NOMO-1 (cell line): Measurements from ENCODE around the gene KDM2B.
A peak's percentile ranks its signal among the peaks of the same experiment; 100 is the strongest.

ENCODE experiments used
- DNase-seq, 2 experiments: peaks; one replicate each; lab custom pipeline; 2025; ENCODE audit not compliant: unreplicated experiment in 2 of 2; lab: John Stamatoyannopoulos, UW

KDM2B gene

DNA sequence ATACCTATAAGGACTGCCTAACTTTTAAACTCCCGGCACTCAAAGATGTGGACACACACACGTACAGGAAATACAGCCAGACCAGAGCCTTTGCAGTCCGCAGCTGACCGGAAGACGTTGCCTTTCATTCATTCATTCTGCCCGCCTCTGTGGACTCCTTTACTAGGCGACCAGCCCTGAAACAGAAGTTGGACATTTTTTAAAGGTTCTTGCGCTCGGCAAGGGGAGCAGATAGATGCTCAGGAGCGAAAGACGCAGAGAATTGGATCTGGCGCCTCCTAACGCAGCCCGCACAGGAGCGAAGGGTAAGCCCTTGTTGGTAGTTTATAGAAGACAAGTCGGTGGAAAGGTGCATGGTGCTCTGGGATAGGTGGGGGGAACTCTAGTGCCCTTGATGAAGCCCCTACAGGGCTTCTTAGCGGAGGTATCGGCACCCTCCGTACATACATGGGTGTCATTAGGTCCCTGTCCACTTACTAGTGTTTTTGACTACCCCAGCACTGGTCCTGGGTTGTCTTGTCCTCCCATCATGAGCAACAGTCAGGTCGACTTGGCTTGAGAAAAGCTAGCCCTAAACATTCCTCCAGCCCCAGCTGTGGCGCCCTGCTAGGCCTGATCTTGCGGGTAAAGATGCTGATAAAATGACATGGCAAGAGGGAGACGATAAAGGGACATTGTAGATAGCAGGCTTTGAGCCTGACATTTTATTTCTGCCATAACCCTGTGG is at the start of gene KDM2B:
KDM2B (minus strand) TSS at position 65 of the 727 bp plus-strand sequence. CDS start 112 bp downstream, outside the sequence.
- DNase-seq = no peak

DNA sequence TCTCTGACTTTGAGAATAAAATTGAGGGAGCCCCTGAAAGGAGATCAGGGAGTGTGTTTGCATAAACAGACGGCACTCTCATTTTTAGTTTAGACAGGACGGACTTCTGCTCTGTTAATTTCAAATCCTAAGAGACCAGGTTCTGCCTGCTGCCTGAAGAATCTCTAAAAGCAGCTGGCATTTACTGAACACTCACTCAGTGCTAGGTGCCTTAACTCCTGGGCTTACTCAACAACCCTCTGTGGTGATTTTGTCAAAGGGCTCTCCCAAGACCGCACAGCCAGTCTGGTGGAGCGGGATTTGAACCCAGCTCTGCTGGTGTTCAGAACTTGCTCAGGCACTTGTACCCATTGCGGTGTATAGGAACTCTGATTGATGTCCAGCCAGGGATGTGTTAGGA is 47.7 kb upstream of the KDM2B start:
- no peak for DNase-seq

DNA sequence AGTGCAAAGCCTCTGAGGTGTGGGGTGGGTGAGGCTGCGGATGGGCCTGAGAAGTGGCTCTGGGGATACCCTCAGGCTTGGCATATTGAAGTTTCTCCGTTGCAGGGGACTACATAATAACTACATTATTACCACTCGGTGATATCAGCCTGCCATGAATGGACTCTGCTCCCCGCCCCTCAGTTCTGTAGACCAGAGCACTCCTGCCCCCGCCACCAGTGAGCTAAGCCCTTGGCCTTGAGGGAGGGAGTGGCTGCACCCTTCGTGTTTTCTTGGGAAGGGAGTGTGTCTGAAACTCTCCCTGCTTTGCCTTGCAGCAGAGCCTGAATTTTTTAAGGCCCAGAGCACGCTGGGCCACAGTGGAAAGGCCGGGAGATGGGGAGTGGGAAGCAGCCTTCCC is 47.2 kb upstream of the KDM2B start:
- no peak for DNase-seq

DNA sequence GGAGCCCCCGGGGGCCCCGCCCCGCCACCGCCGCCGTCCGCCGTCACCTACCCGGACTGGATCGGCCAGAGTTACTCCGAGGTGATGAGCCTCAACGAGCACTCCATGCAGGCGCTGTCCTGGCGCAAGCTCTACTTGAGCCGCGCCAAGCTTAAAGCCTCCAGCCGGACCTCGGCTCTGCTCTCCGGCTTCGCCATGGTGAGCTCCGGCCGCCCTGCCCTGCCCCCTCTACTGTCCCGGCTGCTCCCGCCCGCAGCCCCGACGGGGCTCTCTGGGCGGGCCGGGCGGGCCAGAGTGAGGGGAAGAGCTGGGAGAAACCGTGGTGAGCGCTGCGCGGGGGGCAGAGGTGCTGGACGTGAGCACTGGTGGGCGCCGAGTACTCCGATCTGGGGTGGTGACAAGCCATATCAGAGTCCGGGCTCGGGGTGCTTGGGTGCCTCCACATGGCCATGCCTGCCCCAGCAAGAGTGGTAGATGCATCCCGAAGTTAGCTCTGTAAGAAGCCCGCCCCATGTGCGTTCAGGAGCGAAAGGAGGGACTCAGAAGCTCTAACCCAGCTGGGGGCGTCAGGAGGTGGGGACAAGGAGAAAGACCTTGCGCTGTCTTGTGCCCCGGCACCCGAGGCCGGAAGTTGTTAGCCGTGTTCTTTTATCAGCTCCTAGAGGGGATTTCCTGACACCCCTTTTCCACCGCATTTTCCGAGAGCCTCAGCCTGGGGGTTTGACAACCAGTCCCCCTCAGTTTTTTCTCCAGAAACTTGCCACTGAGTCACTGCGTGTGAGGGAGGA is 46.2 kb upstream of the KDM2B start:
- peak; percentile 29 to 69 for DNase-seq

DNA sequence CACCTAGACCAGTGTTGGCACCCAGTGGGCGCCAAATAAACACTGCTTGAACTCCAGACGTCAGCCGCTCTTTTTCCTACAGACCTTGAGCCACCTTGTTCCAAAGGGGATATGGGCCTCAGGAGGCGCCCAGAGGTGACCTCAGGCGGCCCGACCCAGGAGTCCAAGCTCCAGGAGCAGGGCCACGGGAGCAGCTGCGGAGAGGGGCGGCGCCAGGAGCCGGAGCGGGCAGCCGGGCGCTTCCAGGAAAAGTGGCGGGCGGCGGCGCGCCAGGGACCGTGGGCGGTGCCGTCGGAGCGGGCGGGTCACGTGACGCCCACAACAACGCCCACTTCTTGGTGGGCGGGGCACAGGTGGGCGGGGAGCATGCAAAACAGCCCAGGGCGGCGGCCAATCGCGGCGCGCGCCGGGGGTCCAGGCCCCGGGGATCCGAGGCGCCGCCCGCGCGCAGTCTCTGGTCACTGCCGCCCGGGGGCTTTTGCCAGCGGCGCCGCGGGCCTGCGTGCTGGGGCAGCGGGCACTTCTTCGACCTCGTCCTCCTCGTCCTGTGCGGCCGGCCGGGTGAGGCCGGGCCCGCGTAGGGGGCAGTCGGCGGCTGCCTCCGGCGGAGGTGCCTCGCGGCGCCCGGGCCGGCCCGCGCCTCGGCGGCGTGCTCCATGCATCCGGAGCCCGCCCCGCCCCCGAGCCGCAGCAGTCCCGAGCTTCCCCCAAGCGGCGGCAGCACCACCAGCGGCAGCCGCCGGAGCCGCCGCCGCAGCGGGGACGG is 45.4 kb upstream of the KDM2B start, which contains the start of gene ORAI1:
ORAI1 (plus strand) TSS at position 444 of the 766 bp plus-strand sequence.
- DNase-seq = peak; percentile 83 to 93

DNA sequence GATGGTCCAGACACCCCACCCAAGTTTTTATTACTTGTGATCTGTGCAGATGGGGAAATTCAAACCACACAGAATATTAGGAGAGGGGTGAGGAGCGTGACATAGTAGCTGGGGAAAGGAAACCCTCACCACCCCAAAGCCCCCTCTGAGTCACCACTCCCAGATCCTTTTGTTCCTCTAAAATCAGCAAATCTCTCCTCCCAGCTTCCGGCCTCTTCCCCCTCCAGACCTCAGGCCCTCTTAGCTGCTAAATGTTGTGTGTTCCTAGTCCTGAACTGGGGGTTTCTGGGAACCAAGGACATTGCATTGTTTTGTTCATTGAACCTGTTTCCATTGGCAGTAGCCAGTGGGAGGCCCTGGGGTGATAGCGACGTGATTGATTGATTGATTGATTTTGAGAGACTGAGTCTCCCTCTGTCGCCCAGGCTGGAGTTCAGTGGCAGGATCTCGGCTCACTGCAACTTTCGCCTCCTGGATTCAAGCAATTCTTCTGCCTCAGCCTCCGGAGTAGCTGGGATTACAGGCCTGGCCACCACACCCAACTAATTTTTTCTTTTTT is 39.6 kb upstream of the KDM2B start:
- DNase-seq = no peak

DNA sequence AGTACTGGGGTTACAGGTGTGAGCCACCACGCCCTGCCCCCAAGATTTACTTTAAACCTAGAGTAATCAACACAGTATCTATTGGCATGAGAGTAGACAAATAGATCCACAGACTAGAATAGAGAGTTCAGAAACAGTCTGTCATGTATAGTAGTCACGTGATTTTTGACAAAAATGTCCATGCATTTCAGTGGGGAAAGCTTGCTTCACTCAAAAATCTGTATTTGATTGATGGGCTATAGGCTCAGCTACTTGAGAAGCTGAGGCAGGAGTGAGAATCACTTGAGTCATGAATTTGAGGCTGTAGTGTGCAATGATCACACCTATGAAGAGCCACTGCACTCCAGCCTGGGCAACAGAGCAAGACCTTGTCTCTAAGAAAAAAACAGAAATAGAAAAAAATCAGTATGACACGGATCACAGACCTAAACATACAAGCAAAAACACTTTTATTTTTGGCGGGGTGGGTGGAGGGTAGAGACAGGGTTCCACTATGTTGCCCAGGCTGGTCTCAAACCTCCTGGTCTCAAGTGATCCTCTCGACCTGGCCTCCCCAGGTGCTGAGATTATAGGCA is 37.9 kb upstream of the KDM2B start:
- no peak for DNase-seq

DNA sequence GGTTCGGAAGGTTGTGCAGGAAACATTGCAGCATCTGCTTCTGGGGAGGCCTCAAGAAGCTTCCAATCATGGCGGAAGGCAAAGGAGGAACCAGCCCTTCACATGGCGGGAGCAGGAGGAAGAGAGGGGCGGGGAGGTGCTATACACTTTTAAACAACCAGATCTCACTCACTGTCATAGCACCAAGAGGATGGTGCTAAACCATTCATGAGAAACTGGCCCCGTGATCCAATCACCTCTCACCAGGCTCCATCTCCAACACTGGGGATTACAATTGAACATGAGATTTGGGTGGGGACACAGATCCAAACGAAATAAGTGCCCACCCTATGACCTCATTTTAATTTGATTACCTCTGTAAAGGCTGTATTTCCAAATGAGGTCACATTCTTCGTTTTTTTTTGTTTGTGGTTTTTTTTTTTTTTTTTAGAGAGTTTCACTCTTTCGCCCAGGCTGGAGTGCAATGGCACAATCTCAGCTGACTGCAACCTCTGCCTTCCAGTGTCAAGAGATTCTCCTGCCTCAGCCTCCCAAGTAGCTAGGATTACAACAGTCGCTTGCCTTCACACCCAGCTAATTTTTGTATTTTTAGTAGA is 34.1 kb upstream of the KDM2B start:
- DNase-seq = no peak

DNA sequence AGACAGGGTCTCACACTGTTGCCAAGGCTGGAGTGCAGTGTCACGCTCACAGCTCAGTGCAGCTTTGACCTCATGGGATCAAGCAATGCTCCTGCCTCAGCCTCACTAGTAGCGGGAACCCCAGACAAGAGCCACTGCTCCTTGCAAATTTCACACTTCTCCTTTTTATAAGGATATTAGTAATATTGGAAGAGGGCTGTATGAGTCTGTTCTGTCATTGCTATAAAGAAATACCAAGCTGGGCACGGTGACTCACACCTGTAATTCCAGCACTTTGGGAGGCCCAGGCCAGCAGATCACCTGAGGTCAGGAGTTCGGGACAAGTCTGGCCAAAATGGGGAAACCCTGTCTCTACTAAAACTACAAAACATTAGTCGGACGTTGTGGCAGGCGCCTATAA is 32.6 kb upstream of the KDM2B start:
- DNase-seq = no peak

DNA sequence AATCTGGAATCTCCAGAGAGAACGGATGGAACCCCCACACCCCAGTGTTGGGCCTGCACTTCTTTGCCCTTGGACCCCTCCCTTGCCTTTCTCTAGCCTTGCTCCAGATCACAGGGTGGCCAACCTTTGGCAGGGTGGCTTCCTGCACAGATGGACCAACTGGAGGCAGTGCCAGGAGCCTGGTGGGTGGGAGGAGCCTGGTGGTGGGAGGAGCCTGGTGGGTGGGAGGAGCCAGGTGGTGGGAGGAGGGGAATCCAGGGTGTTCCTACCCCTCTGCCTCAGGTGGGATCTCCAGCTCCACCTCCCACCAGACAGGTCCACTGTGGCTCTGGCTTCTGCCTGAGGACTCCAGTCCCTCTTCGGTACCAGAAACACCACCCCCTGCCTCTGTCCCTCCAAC is 30.5 kb upstream of the KDM2B start:
- DNase-seq = no peak

DNA sequence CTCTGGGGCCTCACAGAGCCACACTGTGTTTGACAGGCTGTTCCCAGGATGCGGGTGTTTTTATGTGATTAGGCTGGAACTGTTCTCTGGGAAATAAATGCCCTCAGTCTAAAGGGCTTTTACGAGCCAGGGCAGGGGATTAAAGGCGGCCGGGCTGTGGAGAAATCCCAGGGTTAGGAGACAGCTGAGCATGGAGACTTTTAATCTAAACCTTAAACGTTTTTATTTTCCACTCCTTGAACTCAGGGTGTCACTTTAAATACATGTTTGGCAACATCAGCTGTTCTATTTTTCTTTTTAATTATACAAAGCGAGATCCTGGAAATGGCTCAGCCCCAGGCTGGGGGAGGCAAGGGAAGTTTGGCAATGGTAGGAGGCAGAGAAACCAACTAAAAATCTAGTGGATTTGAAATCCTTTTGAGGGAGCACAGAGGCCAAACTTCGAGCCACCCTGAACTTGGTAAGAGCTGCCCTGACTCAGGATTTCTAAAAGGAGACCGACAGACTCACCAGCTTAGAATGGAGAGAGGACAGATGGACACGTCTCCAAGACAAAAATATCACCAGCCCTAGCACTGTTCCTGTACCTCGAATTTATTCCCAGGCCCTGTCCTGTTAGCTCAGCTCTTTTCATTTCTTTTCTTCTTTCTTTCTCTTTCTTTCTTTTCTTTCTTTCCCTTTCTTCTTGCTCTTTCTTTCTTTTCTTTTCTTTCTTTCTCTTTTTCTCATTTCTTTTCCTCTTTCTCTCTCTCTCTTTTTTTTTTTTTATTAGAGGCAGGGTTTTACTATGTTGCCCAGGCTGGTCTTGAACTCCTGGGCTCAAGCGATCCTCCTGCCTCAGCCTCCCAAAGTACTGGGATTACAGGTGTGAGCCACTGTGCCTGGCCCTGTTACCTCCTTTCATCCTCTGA is 29.7 kb upstream of the KDM2B start:
- no peak for DNase-seq

DNA sequence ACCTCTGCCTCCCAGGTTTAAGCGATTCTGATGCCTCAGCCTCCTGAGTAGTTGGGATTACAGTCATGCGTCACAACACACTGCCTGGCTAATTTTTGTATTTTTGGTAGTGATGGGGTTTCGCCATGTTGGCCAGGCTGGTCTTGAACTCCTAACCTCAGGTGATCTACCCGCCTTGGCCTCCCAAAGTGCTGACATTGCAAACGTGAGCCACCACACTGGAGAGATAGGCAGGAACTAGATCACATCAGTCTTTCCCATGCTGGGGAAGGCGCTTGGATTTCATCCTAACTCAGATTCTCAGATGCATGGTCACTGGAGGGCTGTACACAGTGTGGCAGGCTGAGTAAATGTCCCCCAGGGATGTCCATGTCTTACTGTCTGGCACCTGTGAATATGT is 27.5 kb upstream of the KDM2B start:
- DNase-seq = no peak

DNA sequence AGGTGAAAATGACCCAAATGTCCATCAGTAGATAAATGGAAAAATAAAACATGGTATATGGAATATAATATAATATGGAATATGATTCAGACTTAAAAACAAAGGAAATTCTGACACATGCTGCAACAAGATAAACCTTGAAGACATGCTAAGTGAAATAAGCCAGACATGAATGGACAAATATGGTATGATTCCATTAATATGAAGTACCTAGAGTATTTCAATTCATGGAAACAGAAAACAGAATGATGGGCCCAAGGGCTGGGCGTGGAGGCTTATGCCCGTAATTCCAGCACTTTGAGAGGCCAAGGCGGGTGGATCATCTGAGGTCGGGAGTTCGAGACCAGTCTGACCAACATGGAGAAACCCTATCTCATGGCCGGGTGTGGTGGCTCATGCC is 22.8 kb upstream of the KDM2B start:
- no peak for DNase-seq

DNA sequence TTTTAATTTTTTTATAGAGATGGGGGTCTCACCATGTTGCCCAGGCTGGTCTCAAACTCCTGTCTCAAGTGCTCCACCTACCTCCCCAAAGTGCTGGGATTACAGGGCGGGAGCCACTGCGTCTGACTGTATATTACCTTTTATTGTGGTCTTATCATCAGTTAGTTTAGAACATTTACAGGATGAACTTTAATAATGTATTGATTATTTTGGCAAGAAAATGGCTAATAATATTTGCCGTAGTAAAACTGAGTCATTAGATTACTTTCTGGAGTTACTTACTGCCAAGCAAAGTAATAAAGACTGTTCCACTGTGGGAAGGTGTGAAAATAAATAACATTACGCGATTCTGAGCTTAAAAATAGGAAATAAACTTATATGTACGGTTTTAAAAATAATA is 21.9 kb upstream of the KDM2B start:
- DNase-seq = no peak

DNA sequence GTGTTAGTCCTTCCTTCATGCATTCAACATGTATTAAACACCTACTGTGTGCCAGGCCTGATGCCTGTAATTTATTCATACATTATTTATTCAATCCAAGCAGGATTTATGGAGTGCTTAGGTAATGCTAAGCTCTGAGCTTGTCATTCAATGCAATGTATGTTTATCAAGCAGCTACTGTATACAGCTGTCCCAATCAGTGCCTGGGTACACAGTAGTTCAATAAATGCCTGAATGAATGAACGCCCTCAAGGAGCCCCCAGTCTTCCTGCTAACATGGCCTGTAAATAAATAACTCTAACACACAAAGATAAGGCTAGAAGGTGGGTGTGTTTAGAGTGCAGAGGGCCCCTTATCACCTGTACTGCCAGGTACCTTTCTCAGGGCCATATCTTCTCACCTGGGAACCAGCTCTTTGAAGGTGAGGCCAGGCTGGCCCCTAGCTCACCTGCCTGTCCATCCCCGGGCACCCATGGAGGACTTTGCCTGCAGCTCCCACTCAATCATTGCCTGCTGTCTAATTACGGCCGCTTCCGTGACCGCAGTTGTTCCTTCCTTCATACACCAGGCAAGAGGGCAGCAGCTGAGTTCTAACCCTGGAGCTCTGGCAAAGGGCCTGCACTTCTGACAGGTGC is 20.0 kb upstream of the KDM2B start:
- no peak for DNase-seq

DNA sequence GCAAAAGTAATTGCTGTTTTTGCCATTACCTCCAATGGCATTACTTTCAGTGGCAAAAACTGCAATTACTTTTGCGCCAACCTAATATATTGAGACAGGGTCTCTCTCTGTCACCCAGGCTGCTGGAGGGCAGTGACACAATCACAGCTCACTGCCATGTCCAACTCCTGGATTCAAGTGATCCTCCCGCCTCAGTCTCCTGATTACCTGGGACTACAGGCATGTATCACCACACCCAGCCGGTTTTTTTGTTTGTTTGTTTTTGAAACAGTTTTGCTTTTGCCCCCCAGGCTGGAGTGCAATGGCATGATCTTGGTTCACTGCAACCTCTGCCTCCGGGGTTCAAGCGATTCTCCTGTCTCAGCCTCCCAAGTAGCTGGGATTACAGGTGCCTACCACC is 15.7 kb upstream of the KDM2B start:
- DNase-seq = no peak

DNA sequence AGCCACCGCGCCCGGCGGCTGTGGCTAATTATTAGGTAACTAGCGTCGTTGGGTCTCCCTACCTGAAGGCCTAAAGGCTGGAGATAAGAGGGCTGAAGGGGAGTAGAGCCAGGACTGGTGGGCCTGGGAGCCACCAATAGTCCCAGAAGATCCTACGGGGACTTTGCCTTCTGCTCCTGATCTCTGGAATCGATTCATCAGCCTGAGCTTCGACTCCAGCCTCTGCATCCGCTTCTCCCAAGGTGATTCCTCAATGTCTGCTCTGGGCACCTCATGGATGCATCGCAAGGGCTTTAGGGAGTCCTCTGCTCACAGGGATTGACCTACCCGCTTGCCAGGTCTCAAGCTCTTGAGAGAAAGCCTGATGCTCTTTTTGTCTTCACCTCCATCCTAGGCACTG is 14.7 kb upstream of the KDM2B start:
- DNase-seq = no peak

DNA sequence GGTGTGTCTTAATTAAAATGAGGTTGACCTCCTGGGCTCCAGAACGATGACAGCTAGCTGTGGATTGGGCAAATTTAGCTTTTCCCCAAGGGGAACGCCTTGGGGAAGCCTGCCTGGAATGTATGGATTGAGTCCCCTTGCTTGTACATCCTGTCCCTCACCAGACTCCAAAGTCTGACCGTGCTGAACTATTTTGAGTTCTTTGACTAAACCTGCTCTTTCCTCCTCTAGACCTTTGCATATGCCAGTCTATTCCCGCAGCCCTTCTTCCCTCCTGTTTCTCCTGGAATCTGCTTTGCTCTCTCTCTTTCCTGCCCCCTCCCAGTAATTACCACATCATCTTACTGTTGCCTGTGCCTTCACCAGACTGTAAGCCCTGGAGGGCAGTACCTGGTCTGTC is 11.5 kb upstream of the KDM2B start:
- DNase-seq = no peak
